Peyer's patch (tissue), 4 donors: ENCODE results near the gene IRF2BP2. TPM values are rescaled to one million over a fixed set of nuclear protein-coding genes. Genes with fewer than 3 reads are reported as not detected.

Experiments
- DNase-seq, 3 donors: peaks; one replicate each; pipeline ENCODE4 v3.0.0-alpha.2; 2017 to 2019
- H3K27ac ChIP-seq, 4 donors: fragments of 200-600 bp; sonication (generic); one replicate each; pipeline ENCODE4 v1.5.1; 2016 to 2019
- H3K27me3 ChIP-seq, 2 donors: fragments of 200-600 bp; sonication (generic); one replicate each; pipeline ENCODE4 v1.5.1; 2019
- H3K36me3 ChIP-seq, 3 donors: fragments of 200-600 bp; sonication (generic); one replicate each; pipeline ENCODE4 v1.5.1; 2016 to 2019
- H3K4me1 ChIP-seq, 4 donors: fragments of 200-600 bp; sonication (generic); one replicate each; pipeline ENCODE4 v1.5.1; 2016 to 2019
- H3K4me3 ChIP-seq, 4 donors: fragments of 200-600 bp; sonication (generic); 1 replicate in 3 of 4; 2 replicates in 1 of 4; pipeline ENCODE4 v1.5.1; 2016 to 2019; ENCODE audit warnings: mild to moderate bottlenecking in 1 of 4
- H3K9me3 ChIP-seq, 4 donors: fragments of 200-600 bp; sonication (generic); one replicate each; pipeline ENCODE4 v1.5.1; 2016 to 2019; ENCODE audit warnings: mild to moderate bottlenecking in 1 of 4
- POLR2A ChIP-seq, 2 donors: fragments of 450-650 bp; IDR thresholded peaks; one replicate each; pipeline ENCODE4 v1.5.1; 2017; ENCODE audit warnings: antibody characterized with exemption in 2 of 2, mild to moderate bottlenecking in 2 of 2, moderate library complexity in 2 of 2
- total RNA-seq, 4 donors: library from RNA; depleted of rRNA; stranded (reverse); fragments of >200 nt; gene quantifications; one replicate each; pipeline ENCODE4 v1.1.0, GENCODE V29; 2016
- TF ChIP-seq, protein P1 (sequence below), 6 experiments: fragments of 450-650 bp in 4 of 6; fragments of 200-600 bp in 2 of 6; sonication (generic) in 1 of 6; IDR thresholded peaks; one replicate each; pipeline ENCODE4 v1.5.1; 2017 to 2019; ENCODE audit warnings: antibody characterized with exemption in 6 of 6, mild to moderate bottlenecking in 3 of 6, moderate library complexity in 1 of 6

IRF2BP2 gene
- total RNA-seq, 4 donors from 2014 or later: 73.4 to 99.6 (median 86.5) TPM

- no peak for TF ChIP-seq POLR2A (IDR thresholded peaks at IDR 0.05)
- TF ChIP-seq, protein P1, sequence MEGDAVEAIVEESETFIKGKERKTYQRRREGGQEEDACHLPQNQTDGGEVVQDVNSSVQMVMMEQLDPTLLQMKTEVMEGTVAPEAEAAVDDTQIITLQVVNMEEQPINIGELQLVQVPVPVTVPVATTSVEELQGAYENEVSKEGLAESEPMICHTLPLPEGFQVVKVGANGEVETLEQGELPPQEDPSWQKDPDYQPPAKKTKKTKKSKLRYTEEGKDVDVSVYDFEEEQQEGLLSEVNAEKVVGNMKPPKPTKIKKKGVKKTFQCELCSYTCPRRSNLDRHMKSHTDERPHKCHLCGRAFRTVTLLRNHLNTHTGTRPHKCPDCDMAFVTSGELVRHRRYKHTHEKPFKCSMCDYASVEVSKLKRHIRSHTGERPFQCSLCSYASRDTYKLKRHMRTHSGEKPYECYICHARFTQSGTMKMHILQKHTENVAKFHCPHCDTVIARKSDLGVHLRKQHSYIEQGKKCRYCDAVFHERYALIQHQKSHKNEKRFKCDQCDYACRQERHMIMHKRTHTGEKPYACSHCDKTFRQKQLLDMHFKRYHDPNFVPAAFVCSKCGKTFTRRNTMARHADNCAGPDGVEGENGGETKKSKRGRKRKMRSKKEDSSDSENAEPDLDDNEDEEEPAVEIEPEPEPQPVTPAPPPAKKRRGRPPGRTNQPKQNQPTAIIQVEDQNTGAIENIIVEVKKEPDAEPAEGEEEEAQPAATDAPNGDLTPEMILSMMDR (IDR thresholded peaks at IDR 0.05): no peak
- no peak overlapping the region for H3K4me3 ChIP-seq
- no peak for DNase-seq
- no peaks in the 10 kb centered on the region for H3K36me3 ChIP-seq
- H3K27ac ChIP-seq: no peak overlapping the region
- H3K4me1 ChIP-seq: peaks cover 0 to 4% (median 0%) of the 10 kb centered on the region in 4 donors
- H3K27me3 ChIP-seq: no peaks in the 10 kb centered on the region
- no peaks in the 10 kb centered on the region for H3K9me3 ChIP-seq
Measured at GRCh38 chr1:234645964-234646363, 36.0 kb upstream of the IRF2BP2 start.

GRCh38 chr1:234645474-234645953 lies 35.5 kb upstream of the IRF2BP2 start:
- H3K4me1 ChIP-seq: peaks cover 0 to 4% (median 0%) of the 10 kb centered on the region in 4 donors

GRCh38 chr1:234644928-234645327 lies 35.0 kb upstream of the IRF2BP2 start:
- Histone ChIP-seq H3K4me3 (no peak overlapping the region), H3K27ac (no peak overlapping the region), H3K9me3 (no peaks in the 10 kb centered on the region), H3K4me1 (peaks cover 0 to 4% (median 0%) of the 10 kb centered on the region in 4 donors), H3K27me3 (no peaks in the 10 kb centered on the region), H3K36me3 (no peaks in the 10 kb centered on the region)
- no peak for DNase-seq
- TF ChIP-seq POLR2A (IDR thresholded peaks at IDR 0.05): no peak
- TF ChIP-seq, protein P1 (IDR thresholded peaks at IDR 0.05): no peak

More at GRCh38 chr1:234645474-234645953, 35.5 kb upstream of the IRF2BP2 start:
- no peaks in the 10 kb centered on the region for H3K27me3 ChIP-seq
- no peak for TF ChIP-seq POLR2A (IDR thresholded peaks at IDR 0.05)
- H3K9me3 ChIP-seq: no peaks in the 10 kb centered on the region
- no peak for DNase-seq
- no peak overlapping the region for H3K27ac ChIP-seq
- no peaks in the 10 kb centered on the region for H3K36me3 ChIP-seq
- H3K4me3 ChIP-seq: no peak overlapping the region

DNA sequence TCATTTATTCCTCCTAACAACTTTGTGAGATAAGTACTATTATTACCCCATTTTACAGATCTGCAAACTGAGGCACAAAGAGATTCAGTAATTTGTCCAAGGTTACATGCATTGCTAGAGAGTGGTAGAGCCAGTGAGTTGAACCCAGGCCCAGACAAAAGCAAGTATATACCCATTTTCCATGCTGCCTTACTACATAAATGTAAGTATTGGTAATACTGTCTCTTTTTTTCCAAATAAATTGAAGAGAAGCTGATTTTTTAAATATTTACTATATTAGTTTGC lies 33.8 kb upstream of the IRF2BP2 start:
- Histone ChIP-seq H3K27me3 (no peaks in the 10 kb centered on the region), H3K4me1 (peaks cover 0 to 7% (median 0%) of the 10 kb centered on the region in 4 donors), H3K27ac (no peak overlapping the region), H3K36me3 (no peaks in the 10 kb centered on the region), H3K4me3 (no peak overlapping the region), H3K9me3 (no peaks in the 10 kb centered on the region)
- TF ChIP-seq POLR2A (IDR thresholded peaks at IDR 0.05): no peak
- TF ChIP-seq, protein P1 (IDR thresholded peaks at IDR 0.05): no peak
- no peak for DNase-seq

GRCh38 chr1:234643111-234643849 lies 33.3 kb upstream of the IRF2BP2 start:
- Histone ChIP-seq H3K9me3 (no peaks in the 10 kb centered on the region), H3K27me3 (no peaks in the 10 kb centered on the region), H3K4me3 (no peak overlapping the region), H3K4me1 (peaks cover 0 to 10% (median 0%) of the 10 kb centered on the region in 4 donors), H3K36me3 (no peaks in the 10 kb centered on the region), H3K27ac (peak overlapping the region in 2 of 4 donors; percentile 4 to 21)
- TF ChIP-seq, protein P1 (IDR thresholded peaks at IDR 0.05): no peak
- no peak for TF ChIP-seq POLR2A (IDR thresholded peaks at IDR 0.05)
- peak in 2 of 3 donors; percentile 61 to 69 for DNase-seq

DNA sequence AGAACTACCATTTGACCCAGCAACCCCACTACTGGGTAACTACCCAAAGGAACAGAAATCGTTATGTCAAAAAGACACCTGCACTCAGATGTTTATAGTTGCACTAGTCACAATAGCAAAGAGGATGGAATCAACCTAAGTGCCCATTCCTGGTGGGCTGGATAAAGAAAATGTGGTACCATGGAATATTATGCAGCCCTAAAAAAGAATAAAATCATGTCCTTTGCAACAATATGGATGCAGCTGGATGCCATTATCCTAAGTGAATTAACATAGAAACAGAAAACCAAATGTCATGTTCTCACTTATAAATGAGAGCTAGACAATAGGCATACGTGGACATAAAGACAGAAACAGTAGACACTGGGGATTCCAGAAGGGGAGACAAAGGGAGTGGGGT lies 32.5 kb upstream of the IRF2BP2 start:
- Histone ChIP-seq H3K36me3 (no peaks in the 10 kb centered on the region), H3K27ac (no peak overlapping the region), H3K9me3 (no peaks in the 10 kb centered on the region), H3K4me1 (peaks cover 0 to 10% (median 0%) of the 10 kb centered on the region in 4 donors), H3K27me3 (no peaks in the 10 kb centered on the region), H3K4me3 (no peak overlapping the region)
- TF ChIP-seq, protein P1 (IDR thresholded peaks at IDR 0.05): no peak
- TF ChIP-seq POLR2A (IDR thresholded peaks at IDR 0.05): no peak
- no peak for DNase-seq
